Upper lobe of left lung (tissue), 4 donors: ENCODE measurements around the gene TACC2.

Experiments
- EP300 ChIP-seq, 4 donors: sonication (generic); formaldehyde crosslinking; IDR thresholded peaks; one replicate each; pipeline ENCODE4 v1.5.1; 2017; ENCODE audit warnings: antibody characterized with exemption in 4 of 4, control low read depth in 2 of 4
- POLR2A ChIP-seq, 4 donors: fragments of 450-650 bp; IDR thresholded peaks; one replicate each; pipeline ENCODE4 v1.5.1; 2016 to 2017; ENCODE audit warnings: antibody characterized with exemption in 4 of 4, mild to moderate bottlenecking in 2 of 4
- POLR2AphosphoS5 ChIP-seq, 2 donors: sonication (generic); formaldehyde crosslinking; IDR thresholded peaks; one replicate each; pipeline ENCODE4 v1.5.1; 2017; ENCODE audit warnings: antibody characterized with exemption in 2 of 2
- TF ChIP-seq, protein P1 (sequence below), 6 experiments: fragments of 450-650 bp in 4 of 6; fragments of 200-600 bp in 2 of 6; sonication (generic) in 2 of 6; IDR thresholded peaks; one replicate each; pipeline ENCODE4 v1.5.1; 2016 to 2019; ENCODE audit warnings: antibody characterized with exemption in 6 of 6

DNA sequence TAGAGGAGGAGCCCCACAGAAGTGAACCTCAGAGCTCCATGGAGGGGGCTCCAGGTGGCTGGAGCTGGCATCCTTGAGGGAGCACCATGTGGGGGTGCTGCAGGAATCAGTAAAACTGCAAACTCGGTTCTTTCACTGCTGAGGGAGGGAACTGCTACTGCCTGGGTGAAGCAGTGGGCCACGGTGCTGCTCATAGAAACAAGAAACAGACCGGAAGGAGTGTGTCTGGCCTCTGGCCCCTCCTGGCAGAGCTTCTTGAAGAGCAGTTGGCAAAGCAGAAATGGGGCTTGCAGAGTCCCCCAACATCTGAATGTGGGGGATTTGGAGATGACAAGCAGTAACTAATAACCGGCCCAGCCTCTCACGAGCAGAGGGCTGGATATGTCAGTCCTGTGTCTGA lies 23.8 kb downstream of the TACC2 start:
- TF ChIP-seq, protein P1, sequence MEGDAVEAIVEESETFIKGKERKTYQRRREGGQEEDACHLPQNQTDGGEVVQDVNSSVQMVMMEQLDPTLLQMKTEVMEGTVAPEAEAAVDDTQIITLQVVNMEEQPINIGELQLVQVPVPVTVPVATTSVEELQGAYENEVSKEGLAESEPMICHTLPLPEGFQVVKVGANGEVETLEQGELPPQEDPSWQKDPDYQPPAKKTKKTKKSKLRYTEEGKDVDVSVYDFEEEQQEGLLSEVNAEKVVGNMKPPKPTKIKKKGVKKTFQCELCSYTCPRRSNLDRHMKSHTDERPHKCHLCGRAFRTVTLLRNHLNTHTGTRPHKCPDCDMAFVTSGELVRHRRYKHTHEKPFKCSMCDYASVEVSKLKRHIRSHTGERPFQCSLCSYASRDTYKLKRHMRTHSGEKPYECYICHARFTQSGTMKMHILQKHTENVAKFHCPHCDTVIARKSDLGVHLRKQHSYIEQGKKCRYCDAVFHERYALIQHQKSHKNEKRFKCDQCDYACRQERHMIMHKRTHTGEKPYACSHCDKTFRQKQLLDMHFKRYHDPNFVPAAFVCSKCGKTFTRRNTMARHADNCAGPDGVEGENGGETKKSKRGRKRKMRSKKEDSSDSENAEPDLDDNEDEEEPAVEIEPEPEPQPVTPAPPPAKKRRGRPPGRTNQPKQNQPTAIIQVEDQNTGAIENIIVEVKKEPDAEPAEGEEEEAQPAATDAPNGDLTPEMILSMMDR (IDR thresholded peaks at IDR 0.05) = no peak
- no peak for TF ChIP-seq POLR2A (IDR thresholded peaks at IDR 0.05)
- TF ChIP-seq POLR2AphosphoS5 (IDR thresholded peaks at IDR 0.05) = no peak
- no peak for TF ChIP-seq EP300 (IDR thresholded peaks at IDR 0.05)
